MCF 10A (cell line): ENCODE data around the gene ABCC8. TPM values are rescaled to one million over a fixed set of nuclear protein-coding genes. Genes with fewer than 3 reads are reported as not detected.

Experiments
- BruUV-seq: library from RNA; stranded (reverse); fragments of 400-500 nt; replicated peaks from 2 replicates; lab custom pipeline; 2021; lab: Mats Ljungman, UMichigan
- CTCF ChIA-PET: fragments of 300-600 bp; sonication (Branson Sonifier 250); formaldehyde crosslinking; extraction: SDS; loops from one replicate; lab custom pipeline; 2021; ENCODE audit warnings: antibody characterized with exemption, inconsistent platforms; lab: Yijun Ruan, JAX
- POLR2A ChIA-PET: fragments of 300-600, 350-650 bp; sonication (Branson Sonifier 250); formaldehyde crosslinking; extraction: SDS; loops from one replicate; lab custom pipeline; 2020; ENCODE audit warnings: antibody characterized with exemption, inconsistent platforms; lab: Yijun Ruan, JAX
- DNase-seq: peaks from one replicate; pipeline ENCODE4 v3.0.0-alpha.2; 2018; ENCODE audit not compliant: unreplicated experiment
- H3K27ac Mint-ChIP-seq: one replicate; pipeline ENCODE4 v1.8.0; 2022; ENCODE audit warnings: mild to moderate bottlenecking, low read depth, mixed read lengths; ENCODE audit not compliant: unreplicated experiment
- H3K27me3 Mint-ChIP-seq: one replicate; pipeline ENCODE4 v1.8.0; 2022; ENCODE audit warnings: mixed read lengths; ENCODE audit not compliant: insufficient read depth, unreplicated experiment
- H3K36me3 Mint-ChIP-seq: one replicate; pipeline ENCODE4 v1.8.0; 2022; ENCODE audit warnings: mild to moderate bottlenecking, moderate library complexity, mixed read lengths; ENCODE audit not compliant: insufficient read depth, unreplicated experiment
- H3K4me1 Mint-ChIP-seq: one replicate; pipeline ENCODE4 v1.8.0; 2022; ENCODE audit warnings: mixed read lengths; ENCODE audit not compliant: insufficient read depth, unreplicated experiment
- H3K4me3 Mint-ChIP-seq: one replicate; pipeline ENCODE4 v1.8.0; 2022; ENCODE audit warnings: mild to moderate bottlenecking, moderate library complexity, mixed read lengths; ENCODE audit not compliant: unreplicated experiment
- H3K9me3 Mint-ChIP-seq: one replicate; pipeline ENCODE4 v1.8.0; 2022; ENCODE audit warnings: mixed read lengths; ENCODE audit not compliant: unreplicated experiment
- intact Hi-C: fragments of 100-400 bp; cut with micrococcal nuclease; formaldehyde crosslinking; loops from 2 replicates; pipeline ENCODE4 v1.14.1; 2022
- total RNA-seq: library from RNA; stranded (reverse); gene quantifications from 2 replicates; pipeline ENCODE4 v1.2.3, GENCODE V29; 2022
- TF ChIP-seq, protein P1 (sequence below): fragments of 200-600 bp; IDR thresholded peaks from one replicate; pipeline ENCODE4 v1.8.0; 2022; ENCODE audit warnings: antibody characterized with exemption, mild to moderate bottlenecking; ENCODE audit not compliant: unreplicated experiment

Gene ABCC8
- total RNA-seq, 1 experiment from 2014 or later = not detected

DNA sequence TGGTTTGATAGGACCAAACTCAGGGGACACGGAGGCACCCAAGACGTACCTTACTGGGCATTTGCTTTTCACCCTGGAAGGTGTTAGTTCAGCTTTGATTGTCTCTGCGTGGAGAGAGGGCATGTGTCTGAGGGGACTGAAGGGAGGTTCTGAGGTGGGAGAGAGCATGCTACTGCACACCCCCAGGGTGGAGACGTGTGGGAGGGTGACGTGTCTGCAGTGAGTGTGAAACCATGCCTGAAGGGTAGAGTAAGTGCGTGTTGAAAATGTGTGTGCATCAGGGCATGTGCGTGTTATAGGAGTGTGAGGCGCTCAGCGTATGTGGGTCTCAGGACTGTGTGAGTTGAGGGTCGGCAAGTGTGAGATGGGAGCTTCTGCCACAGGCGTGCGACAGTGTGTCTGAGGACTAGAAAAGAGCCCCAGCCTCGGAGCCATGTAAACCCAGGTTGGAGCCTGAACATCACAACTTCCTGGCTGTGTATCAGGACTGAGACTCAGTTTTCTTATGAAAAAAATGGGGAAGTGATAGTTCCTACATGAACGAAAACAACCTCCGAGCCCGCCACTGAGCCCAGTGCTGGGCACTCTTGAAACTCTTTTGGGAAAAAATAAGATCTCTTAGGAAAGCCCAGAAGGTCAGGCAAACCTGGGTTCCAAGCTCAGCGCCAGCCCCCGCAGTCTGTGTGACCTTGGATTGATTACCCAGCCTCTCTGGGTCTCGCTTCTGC is 76.4 kb downstream of the ABCC8 start:
- POLR2A ChIA-PET = interaction anchor here (0.6 kb wide), 1 partner anchor 910 kb away, joined by 3 read pairs; no protein-coding TSS in a partner anchor
- Mint-ChIP-seq H3K27ac (no peak overlapping the region), H3K36me3 (no peaks in the 10 kb centered on the region), H3K27me3 (peaks cover 18% of the 10 kb centered on the region), H3K4me1 (no peaks in the 10 kb centered on the region), H3K4me3 (no peak overlapping the region), H3K9me3 (no peaks in the 10 kb centered on the region)
- no TSS peak for BruUV-seq
- DNase-seq = no peak
- CTCF ChIA-PET = interaction anchor here (0.8 to 1.4 kb wide), 5 partner anchors 16 to 164 kb away, joined by 3 to 6 read pairs (median 5); no protein-coding TSS in a partner anchor
- TF ChIP-seq, protein P1, sequence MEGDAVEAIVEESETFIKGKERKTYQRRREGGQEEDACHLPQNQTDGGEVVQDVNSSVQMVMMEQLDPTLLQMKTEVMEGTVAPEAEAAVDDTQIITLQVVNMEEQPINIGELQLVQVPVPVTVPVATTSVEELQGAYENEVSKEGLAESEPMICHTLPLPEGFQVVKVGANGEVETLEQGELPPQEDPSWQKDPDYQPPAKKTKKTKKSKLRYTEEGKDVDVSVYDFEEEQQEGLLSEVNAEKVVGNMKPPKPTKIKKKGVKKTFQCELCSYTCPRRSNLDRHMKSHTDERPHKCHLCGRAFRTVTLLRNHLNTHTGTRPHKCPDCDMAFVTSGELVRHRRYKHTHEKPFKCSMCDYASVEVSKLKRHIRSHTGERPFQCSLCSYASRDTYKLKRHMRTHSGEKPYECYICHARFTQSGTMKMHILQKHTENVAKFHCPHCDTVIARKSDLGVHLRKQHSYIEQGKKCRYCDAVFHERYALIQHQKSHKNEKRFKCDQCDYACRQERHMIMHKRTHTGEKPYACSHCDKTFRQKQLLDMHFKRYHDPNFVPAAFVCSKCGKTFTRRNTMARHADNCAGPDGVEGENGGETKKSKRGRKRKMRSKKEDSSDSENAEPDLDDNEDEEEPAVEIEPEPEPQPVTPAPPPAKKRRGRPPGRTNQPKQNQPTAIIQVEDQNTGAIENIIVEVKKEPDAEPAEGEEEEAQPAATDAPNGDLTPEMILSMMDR = no peak
- intact Hi-C loops = no loop called here

DNA sequence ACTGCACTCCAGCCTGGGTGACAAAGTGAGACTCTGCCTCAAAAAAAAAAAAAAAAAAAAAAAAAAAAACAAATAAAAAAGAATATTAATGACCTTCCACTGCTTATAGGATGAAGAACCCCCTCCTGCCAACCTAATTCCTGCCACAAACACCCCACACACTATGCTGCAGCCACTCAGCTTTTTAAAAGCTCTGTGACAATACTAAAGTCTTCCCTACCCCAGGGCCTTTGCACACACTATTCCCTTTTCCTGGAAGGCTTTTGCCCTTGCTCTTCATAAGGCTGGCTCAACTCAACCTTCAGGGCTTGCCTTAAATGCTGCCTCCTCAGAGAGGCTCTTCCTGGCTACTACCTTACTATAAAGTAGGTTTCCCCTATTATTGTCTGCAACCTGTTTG is 77.4 kb downstream of the ABCC8 start:
- H3K27me3 Mint-ChIP-seq = peaks cover 18% of the 10 kb centered on the region
- no peak for DNase-seq
- no peaks in the 10 kb centered on the region for H3K36me3 Mint-ChIP-seq
- intact Hi-C loops = no loop called here
- POLR2A ChIA-PET = interaction anchor here (0.6 kb wide), 1 partner anchor 911 kb away, joined by 3 read pairs; no protein-coding TSS in a partner anchor
- TF ChIP-seq, protein P1 = no peak
- no peak overlapping the region for H3K27ac Mint-ChIP-seq
- CTCF ChIA-PET = interaction anchor here (0.6 to 1.4 kb wide), 5 partner anchors 15 to 106 kb away, joined by 3 to 6 read pairs (median 4); no protein-coding TSS in a partner anchor
- no peaks in the 10 kb centered on the region for H3K4me1 Mint-ChIP-seq
- H3K9me3 Mint-ChIP-seq = no peaks in the 10 kb centered on the region
- H3K4me3 Mint-ChIP-seq = no peak overlapping the region
- no TSS peak for BruUV-seq

DNA sequence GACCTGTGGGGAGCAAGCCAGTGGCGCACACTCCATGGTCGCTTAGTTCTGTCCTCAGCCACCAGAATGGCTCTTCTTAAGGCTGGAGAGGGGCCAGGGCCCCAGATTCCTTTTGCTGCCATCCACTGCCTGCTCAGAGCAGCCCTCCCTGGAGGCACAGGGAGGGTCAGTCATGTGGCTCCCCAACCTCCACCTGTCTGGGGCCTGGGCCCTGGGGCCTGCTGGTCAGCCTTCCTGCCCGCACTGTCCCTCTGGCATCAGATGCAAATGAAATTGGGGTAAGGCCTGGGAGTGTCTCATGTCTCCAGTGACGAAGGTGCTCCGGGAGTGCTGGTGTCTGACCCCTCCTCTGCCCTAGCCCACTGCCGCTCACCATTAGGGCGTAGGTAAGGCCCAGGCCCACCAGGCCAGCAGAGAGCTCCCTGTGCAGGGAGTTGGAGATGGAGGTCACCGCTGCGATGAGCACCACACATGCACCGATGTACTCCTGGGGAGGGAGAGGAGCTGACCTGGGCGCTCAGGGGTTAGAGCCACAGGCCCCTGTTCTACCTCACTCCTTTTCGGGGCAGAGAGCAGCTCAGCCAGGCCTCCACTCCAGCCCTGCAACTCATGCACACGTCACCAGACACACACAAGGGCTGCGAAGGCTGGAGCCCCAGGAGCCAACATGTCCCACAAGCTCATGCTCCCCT is 79.2 kb downstream of the ABCC8 start:
- H3K27ac Mint-ChIP-seq = no peak overlapping the region
- BruUV-seq = no TSS peak
- H3K4me1 Mint-ChIP-seq = no peaks in the 10 kb centered on the region
- H3K9me3 Mint-ChIP-seq = no peaks in the 10 kb centered on the region
- TF ChIP-seq, protein P1 = no peak
- intact Hi-C loops = no loop called here
- no peak for DNase-seq
- CTCF ChIA-PET = interaction anchor here (0.6 to 2.1 kb wide), 4 partner anchors 9 to 67 kb away, joined by 3 to 7 read pairs (median 6); partner anchors contain the start of gene KCNJ11
- no peak overlapping the region for H3K4me3 Mint-ChIP-seq
- peaks cover 18% of the 10 kb centered on the region for H3K27me3 Mint-ChIP-seq
- no peaks in the 10 kb centered on the region for H3K36me3 Mint-ChIP-seq
- POLR2A ChIA-PET = interaction anchor here (0.9 kb wide), 1 partner anchor 13 kb away, joined by 4 read pairs; no protein-coding TSS in a partner anchor
